GM20000 (cell line): ENCODE results near the gene MOGAT3.

Experiments
- DNase-seq: peaks from one replicate; pipeline ENCODE4 v3.0.0; 2012; ENCODE audit warnings: low spot score
- CTCF ChIP-seq: IDR thresholded peaks from 2 replicates; pipeline ENCODE4 v1.5.1; 2012; ENCODE audit warnings: mild to moderate bottlenecking, control low read depth; ENCODE audit errors: extremely low read depth, missing control alignments

MOGAT3 gene

DNA sequence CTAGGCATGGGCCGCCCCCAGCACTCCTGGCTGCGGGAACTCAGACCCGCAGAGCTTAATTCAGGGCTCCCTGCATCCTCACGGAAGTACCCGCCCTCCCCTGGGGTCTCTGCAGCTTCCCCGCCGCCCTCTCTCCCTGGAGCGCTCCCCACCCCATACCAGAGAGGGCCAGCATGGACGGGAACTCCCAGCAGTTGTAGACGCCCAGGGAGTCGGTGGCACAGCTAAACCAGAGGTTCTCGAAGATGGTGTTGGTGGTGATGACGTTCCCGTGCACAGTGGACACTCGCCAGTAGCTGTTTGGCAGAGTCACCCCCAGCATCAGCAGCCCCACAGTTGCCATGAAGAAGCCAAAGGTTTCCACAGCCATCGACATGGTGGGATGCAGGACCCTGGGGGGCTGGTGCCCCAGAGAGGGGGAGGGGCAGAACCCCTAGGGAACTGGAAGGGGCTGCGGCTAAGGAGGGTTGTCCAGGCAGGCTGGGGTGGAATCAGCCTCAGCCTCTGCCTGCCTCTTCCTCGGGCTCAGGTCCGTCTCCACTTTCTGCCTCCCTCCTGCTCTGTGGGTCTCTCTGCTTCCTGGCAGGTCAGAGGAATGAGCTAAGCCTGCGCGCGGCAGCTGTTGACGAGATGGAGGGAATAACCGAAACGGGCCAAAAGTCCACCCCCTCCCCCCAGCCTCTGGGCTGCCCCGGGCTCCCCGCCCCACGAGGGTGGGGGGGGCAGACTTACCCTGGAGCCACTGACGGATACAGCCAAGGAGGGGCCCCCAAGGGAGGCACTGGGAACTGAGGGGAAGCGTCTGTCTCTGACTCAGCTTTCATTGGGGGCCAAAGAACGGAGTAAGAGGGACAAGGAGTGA, 36.6 kb upstream of the MOGAT3 start, which contains the start of gene CLDN15:
Gene CLDN15 (minus strand): TSS at position 597 of the 862 bp plus-strand sequence. CDS start 221 bp downstream, at position 376.
- TF ChIP-seq CTCF, result no peak
- DNase-seq, result peak; percentile 23

DNA sequence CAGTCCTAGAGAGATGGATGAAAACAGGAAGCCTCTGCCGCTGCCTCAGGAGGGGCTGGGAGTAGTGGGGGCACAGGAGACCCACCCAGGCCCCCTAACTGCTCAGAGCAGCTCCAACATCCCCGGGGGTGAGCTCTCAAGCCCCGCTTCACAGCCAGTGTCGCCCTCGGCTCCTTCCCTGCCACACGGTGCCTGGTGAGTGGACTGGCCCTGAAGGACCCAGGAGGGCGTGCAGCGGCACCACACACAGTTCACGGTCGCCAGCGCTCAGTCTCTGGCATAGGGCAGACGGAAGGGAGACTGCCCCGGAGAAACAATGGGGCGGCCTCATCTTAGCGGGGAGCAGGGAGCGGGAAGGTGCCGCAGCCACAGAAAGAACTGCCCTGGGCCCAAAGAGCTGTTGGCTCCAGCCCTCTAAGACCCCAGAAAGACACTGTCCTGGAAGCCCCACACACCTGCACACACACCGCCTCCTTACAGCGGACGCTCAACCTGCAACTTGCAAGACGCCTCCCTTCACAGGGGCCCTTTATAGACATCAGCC, 35.5 kb upstream of the MOGAT3 start:
- no peak for TF ChIP-seq CTCF
- no peak for DNase-seq

DNA sequence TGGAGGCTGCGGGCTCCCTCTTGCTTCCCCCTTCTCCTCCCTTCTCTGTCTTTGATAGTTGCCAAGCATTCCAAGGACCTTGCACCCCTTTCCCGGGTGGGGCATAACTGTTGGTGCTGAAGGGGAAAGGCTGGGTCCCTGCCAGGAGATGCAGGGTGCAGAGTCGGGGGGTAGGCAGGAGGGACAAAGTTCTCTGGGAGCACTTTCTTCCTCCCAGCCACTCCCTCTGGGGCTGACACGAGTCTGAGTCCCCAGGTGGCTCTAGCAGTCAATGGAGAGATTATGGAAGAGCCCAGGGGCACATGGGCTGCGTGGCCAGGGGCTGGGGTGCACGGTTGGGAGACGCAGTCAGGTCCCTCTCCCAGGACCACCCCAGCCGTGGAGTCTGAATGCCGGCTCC, 34.7 kb upstream of the MOGAT3 start:
- no peak for DNase-seq
- TF ChIP-seq CTCF, result no peak

- DNase-seq, result no peak
- TF ChIP-seq CTCF, result no peak
These were observed 34.2 kb upstream of the MOGAT3 start for GRCh38 chr7:101235050-101235449.

DNA sequence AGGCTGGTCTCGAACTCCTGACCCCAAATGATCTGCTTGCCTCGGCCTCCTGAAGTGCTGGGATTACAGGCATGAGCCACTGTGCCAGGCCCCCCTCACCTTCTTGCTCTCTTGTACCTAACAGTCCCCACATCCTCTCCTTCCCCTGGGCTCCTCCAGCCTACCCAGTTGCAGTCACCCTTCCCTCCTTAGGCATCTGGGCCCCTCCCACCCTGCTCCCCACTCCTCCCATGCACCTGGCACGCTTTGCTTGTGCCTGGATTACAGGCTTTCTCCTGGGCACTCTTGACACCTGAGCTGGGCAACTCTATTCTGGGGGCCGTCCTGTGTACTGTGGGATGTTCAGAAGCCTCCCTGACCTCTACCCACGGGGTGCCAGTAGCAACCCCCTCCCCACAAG, 33.8 kb upstream of the MOGAT3 start:
- DNase-seq, result no peak
- TF ChIP-seq CTCF, result no peak

GRCh38 chr7:101233907-101234547, 33.2 kb upstream of the MOGAT3 start:
- no peak for DNase-seq

More at GRCh38 chr7:101233907-101234547, 33.2 kb upstream of the MOGAT3 start:
- TF ChIP-seq CTCF, result no peak
